ENCODE measurements around the gene ZNF324. TPM values are rescaled to one million over a fixed set of nuclear protein-coding genes. Genes with fewer than 3 reads are reported as not detected.

The ZNF324 gene
- total RNA-seq, 1 donor = 20.6 TPM

GRCh38 chr19:58497634-58498170 is 30.8 kb downstream of the ZNF324 start:
- H3K4me3 ChIP-seq (ENCODE audit: insufficient read depth, low read length) = no peak overlapping the region
- H3K36me3 ChIP-seq (ENCODE audit: insufficient read depth, low read length) = no peaks in the 10 kb centered on the region
- no peak overlapping the region for H3K4me2 ChIP-seq (ENCODE audit: insufficient read depth, low read length)
- H4K20me1 ChIP-seq (ENCODE audit: insufficient read depth, low read length) = no peaks in the 10 kb centered on the region
- no peaks in the 10 kb centered on the region for H3K79me2 ChIP-seq (ENCODE audit: insufficient read depth, low read length)
- H2AFZ ChIP-seq (ENCODE audit: low read length) = no peak overlapping the region
- H3K27me3 ChIP-seq (ENCODE audit: insufficient read depth, low read length) = no peaks in the 10 kb centered on the region
- TF ChIP-seq, protein P1, sequence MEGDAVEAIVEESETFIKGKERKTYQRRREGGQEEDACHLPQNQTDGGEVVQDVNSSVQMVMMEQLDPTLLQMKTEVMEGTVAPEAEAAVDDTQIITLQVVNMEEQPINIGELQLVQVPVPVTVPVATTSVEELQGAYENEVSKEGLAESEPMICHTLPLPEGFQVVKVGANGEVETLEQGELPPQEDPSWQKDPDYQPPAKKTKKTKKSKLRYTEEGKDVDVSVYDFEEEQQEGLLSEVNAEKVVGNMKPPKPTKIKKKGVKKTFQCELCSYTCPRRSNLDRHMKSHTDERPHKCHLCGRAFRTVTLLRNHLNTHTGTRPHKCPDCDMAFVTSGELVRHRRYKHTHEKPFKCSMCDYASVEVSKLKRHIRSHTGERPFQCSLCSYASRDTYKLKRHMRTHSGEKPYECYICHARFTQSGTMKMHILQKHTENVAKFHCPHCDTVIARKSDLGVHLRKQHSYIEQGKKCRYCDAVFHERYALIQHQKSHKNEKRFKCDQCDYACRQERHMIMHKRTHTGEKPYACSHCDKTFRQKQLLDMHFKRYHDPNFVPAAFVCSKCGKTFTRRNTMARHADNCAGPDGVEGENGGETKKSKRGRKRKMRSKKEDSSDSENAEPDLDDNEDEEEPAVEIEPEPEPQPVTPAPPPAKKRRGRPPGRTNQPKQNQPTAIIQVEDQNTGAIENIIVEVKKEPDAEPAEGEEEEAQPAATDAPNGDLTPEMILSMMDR (IDR thresholded peaks at IDR 0.05; ENCODE audit: extremely low read depth, low read depth, low read length) = no peak
- no peak overlapping the region for H3K27ac ChIP-seq (ENCODE audit: low read depth, low read length)
- DNase-seq (ENCODE audit: insufficient read length, low spot score, missing footprints) = peak; percentile 44
- no peaks in the 10 kb centered on the region for H3K9me3 ChIP-seq (ENCODE audit: low read depth, low read length)
- peaks cover 5% of the 10 kb centered on the region for H3K4me1 ChIP-seq (ENCODE audit: insufficient read depth, low read length)

DNA sequence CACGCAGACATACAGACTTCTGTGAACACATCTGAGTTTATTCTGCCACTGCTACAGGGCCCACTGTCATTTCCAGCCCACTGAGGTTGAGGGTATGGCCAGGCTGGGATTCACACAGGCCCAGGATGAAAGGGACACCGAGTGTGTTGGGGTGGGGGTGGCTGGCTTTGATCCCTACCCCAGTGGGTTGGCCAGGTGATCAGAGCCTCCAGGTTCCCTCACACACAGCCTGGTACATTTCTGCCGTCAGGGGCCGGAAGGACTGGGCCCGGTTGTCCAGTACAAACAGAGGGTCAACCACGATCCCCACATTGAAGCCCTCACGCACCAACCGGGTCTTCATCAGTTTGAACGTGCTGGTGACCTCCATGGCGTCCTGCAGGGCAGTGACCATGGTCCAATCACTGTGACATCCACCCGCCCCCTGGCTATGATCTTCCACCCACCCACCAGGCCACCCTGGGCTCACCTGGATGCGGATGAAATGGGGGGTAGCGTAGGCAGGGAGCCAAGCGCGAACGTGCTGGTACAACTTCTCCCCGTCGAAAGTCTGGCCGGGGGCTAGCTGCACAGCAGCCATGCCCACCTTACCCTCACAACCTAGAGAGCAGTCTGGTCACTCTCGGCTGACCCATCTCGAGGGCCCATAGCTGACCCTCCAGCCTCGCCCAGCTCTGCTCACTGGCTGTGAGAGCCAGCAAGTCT is 31.6 kb downstream of the ZNF324 start:
- no peaks in the 10 kb centered on the region for H4K20me1 ChIP-seq (ENCODE audit: insufficient read depth, low read length)
- H3K27ac ChIP-seq (ENCODE audit: low read depth, low read length) = no peak overlapping the region
- TF ChIP-seq, protein P1 (IDR thresholded peaks at IDR 0.05; ENCODE audit: extremely low read depth, low read depth, low read length) = no peak
- peak overlapping the region; percentile 93 for H2AFZ ChIP-seq (ENCODE audit: low read length)
- H3K4me1 ChIP-seq (ENCODE audit: insufficient read depth, low read length) = peaks cover 5% of the 10 kb centered on the region
- H3K36me3 ChIP-seq (ENCODE audit: insufficient read depth, low read length) = no peaks in the 10 kb centered on the region
- peak overlapping the region; percentile 96 for H3K4me2 ChIP-seq (ENCODE audit: insufficient read depth, low read length)
- no peaks in the 10 kb centered on the region for H3K79me2 ChIP-seq (ENCODE audit: insufficient read depth, low read length)
- peak overlapping the region; percentile 69 for H3K4me3 ChIP-seq (ENCODE audit: insufficient read depth, low read length)
- H3K9me3 ChIP-seq (ENCODE audit: low read depth, low read length) = no peaks in the 10 kb centered on the region
- no peaks in the 10 kb centered on the region for H3K27me3 ChIP-seq (ENCODE audit: insufficient read depth, low read length)
- DNase-seq (ENCODE audit: insufficient read length, low spot score, missing footprints) = peak; percentile 57

DNA sequence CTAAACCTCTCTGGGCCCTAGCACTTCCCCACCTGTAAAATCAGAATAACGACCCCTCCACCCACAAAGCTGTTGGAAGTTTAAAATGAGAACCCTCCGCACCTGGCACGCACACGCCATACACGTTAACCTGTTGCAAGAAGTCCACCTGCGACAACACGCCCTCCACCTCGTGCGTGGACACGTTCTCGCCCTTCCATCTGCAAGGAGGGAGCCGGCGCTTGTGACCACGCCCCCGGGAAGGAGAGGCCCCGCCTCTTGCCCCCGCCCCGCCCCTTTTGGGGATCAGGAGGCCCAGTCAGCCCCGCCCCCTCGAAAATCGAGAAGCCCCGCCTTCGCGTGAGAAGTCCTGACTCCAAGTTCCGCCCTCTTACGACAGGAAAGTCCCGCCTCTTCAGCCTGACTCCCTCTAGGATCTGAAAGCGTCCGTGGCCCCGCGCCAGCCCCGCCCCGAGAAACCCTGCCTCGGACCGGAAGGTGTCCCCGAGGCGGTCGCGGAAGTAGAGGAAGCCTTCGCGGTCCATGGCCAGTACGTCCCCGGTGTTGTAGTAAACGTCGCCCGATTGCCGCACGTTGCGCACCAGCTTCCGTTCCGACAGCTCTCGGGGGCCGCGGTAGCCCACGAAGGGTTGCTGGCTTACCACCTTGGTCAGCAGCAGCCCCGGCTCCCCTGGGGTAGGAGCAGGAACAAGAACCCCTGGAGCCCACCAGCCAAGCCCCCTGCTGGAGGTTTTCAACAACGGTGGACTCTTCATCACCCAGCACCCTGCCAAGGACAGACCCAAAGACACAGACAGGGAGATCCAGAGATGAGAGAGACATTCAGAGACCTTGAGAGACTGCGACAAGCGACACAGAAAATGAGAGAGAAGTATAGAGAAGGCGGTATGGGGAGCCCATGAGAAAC is 32.4 kb downstream of the ZNF324 start:
- no peaks in the 10 kb centered on the region for H4K20me1 ChIP-seq (ENCODE audit: insufficient read depth, low read length)
- no peaks in the 10 kb centered on the region for H3K9me3 ChIP-seq (ENCODE audit: low read depth, low read length)
- no peaks in the 10 kb centered on the region for H3K36me3 ChIP-seq (ENCODE audit: insufficient read depth, low read length)
- no peak overlapping the region for H3K27ac ChIP-seq (ENCODE audit: low read depth, low read length)
- H3K4me2 ChIP-seq (ENCODE audit: insufficient read depth, low read length) = peak overlapping the region; percentile 96
- H2AFZ ChIP-seq (ENCODE audit: low read length) = peak overlapping the region; percentile 93
- H3K4me1 ChIP-seq (ENCODE audit: insufficient read depth, low read length) = peaks cover 5% of the 10 kb centered on the region
- DNase-seq (ENCODE audit: insufficient read length, low spot score, missing footprints) = peak; percentile 98
- no peaks in the 10 kb centered on the region for H3K27me3 ChIP-seq (ENCODE audit: insufficient read depth, low read length)
- TF ChIP-seq, protein P1 (IDR thresholded peaks at IDR 0.05; ENCODE audit: extremely low read depth, low read depth, low read length) = peak; percentile 29
- no peaks in the 10 kb centered on the region for H3K79me2 ChIP-seq (ENCODE audit: insufficient read depth, low read length)
- peak overlapping the region; percentile 69 for H3K4me3 ChIP-seq (ENCODE audit: insufficient read depth, low read length)

All from osteoblast (primary cell).